Fibroblast of lung (primary cell): Measurements from ENCODE around the gene OGFOD3.

Experiments
- CTCF ChIP-seq, 2 donors: IDR thresholded peaks in 1 of 2; conservative IDR thresholded peaks in 1 of 2; 1 replicate in 1 of 2; 2 replicates in 1 of 2; pipeline ENCODE4 v1.5.1; 2011 to 2012; ENCODE audit warnings: low read length in 2 of 2, control low read depth in 1 of 2, inconsistent platforms in 1 of 2, low read depth in 1 of 2, mild to moderate bottlenecking in 1 of 2
- EZH2 ChIP-seq: IDR thresholded peaks from 2 replicates; pipeline ENCODE4 v1.5.1; 2012; ENCODE audit warnings: low read length, control low read depth, mild to moderate bottlenecking; ENCODE audit errors: missing control alignments

- TF ChIP-seq CTCF (conservative IDR thresholded peaks at IDR 0.05 in 1 of 2, IDR thresholded peaks at IDR 0.05 in 1 of 2; ENCODE audit: low read depth in 1 of 2, low read length in 2 of 2) (no peak), EZH2 (no peak)
These were observed 22.7 kb upstream of the OGFOD3 start for GRCh38 chr17:82440991-82441627.
